HepG2 (cell line): ENCODE data around the gene CDCA4. TPM values are rescaled to one million over a fixed set of nuclear protein-coding genes. Genes with fewer than 3 reads are reported as not detected.

Experiments
- ATAC-seq: fragments of 200-7000 bp; cut with Tn5 transposase; 3 replicates; pipeline ENCODE4 v1.9.1; 2020; ENCODE audit warnings: mild to moderate bottlenecking, moderate library complexity
- BruUV-seq: library from RNA; stranded (reverse); fragments of 400-500 nt; replicated peaks from 2 replicates; lab custom pipeline; 2021; lab: Mats Ljungman, UMichigan
- CTCF ChIA-PET: fragments of 300-600 bp; formaldehyde crosslinking; extraction: SDS; loops from one replicate; lab custom pipeline; 2021; ENCODE audit warnings: low total read pairs, inconsistent platforms, low intra/inter-chr PET ratio; lab: Yijun Ruan, JAX
- POLR2A ChIA-PET: fragments of 350-600 bp; sonication (Branson Sonifier 250); formaldehyde crosslinking; loops from one replicate; lab custom pipeline; 2020; ENCODE audit warnings: antibody characterized with exemption, inconsistent platforms; lab: Yijun Ruan, JAX
- DNase-seq: peaks from one replicate; pipeline ENCODE4 v3.0.0-alpha.2; 2015; ENCODE audit warnings: low spot score
- FAIRE-seq: peaks from 3 replicates; lab custom pipeline; 2011; peaks lifted over from hg19 to GRCh38; lab: Jason Lieb, UNC
- H2AFZ ChIP-seq: one replicate; pipeline ENCODE4 v1.6.1; 2011; ENCODE audit warnings: low read length, inconsistent platforms
- H3K27ac ChIP-seq: fragments of 300-600 bp; 3 replicates; pipeline ENCODE4 v1.8.0; 2011; ENCODE audit warnings: mixed run types, mild to moderate bottlenecking, mixed read lengths, low read length, inconsistent platforms; ENCODE audit not compliant: insufficient read depth; ENCODE audit errors: extremely low read length
- H3K27me3 ChIP-seq, 2 experiments: fragments of 200-600 bp in 1 of 2; 2 replicates in 1 of 2; 3 replicates in 1 of 2; pipeline versions ENCODE4 v1.6.0 to v1.8.0; 2011; ENCODE audit warnings: low read length in 2 of 2, mild to moderate bottlenecking in 2 of 2, moderate library complexity in 2 of 2, inconsistent platforms in 1 of 2; ENCODE audit not compliant: insufficient read depth in 2 of 2, control insufficient read depth in 1 of 2
- H3K36me3 ChIP-seq, 2 experiments: fragments of 200-600 bp in 1 of 2; replicated peaks in 1 of 2; 2 replicates in 1 of 2; 3 replicates in 1 of 2; pipeline versions ENCODE4 v1.5.1 to v1.8.0; 2011; ENCODE audit warnings: low read length in 2 of 2, inconsistent platforms in 1 of 2; ENCODE audit not compliant: insufficient read depth in 2 of 2, control insufficient read depth in 1 of 2
- H3K4me1 ChIP-seq: 2 replicates; pipeline ENCODE4 v1.5.1; 2012; ENCODE audit warnings: low read length, inconsistent platforms; ENCODE audit not compliant: insufficient read depth
- H3K4me2 ChIP-seq: 2 replicates; pipeline ENCODE4 v1.6.0; 2011; ENCODE audit warnings: low read depth, low read length, inconsistent platforms
- H3K4me3 ChIP-seq, 3 experiments: fragments of 200-600 bp in 1 of 3; sonication (generic), shearing (Covaris generic) in 1 of 3; replicated peaks in 1 of 3; 2 replicates each; pipeline ENCODE4 v1.5.1; 2011 to 2016; ENCODE audit warnings: low read length in 3 of 3, inconsistent platforms in 2 of 3, low read depth in 2 of 3, mild to moderate bottlenecking in 2 of 3, control low read depth in 1 of 3, mixed read lengths in 1 of 3; ENCODE audit not compliant: insufficient read depth in 1 of 3
- H3K79me2 ChIP-seq: one replicate; pipeline ENCODE4 v1.6.1; 2011; ENCODE audit warnings: low read length, inconsistent platforms; ENCODE audit not compliant: insufficient read depth
- H3K9ac ChIP-seq: 2 replicates; pipeline ENCODE4 v1.6.0; 2011; ENCODE audit warnings: mild to moderate bottlenecking, low read depth, low read length, inconsistent platforms; ENCODE audit not compliant: insufficient read depth
- H3K9me3 ChIP-seq: 2 replicates; pipeline ENCODE4 v1.5.1; 2012; ENCODE audit warnings: mild to moderate bottlenecking, low read length
- H4K20me1 ChIP-seq: 2 replicates; pipeline ENCODE4 v1.6.0; 2011; ENCODE audit warnings: inconsistent platforms, mild to moderate bottlenecking, low read length, moderate library complexity; ENCODE audit not compliant: insufficient read depth
- GABPA ChIP-seq, 2 experiments: IDR thresholded peaks; 2 replicates each; pipeline ENCODE4 v1.6.1; 2011 to 2016; ENCODE audit warnings: low read depth in 2 of 2, low read length in 1 of 2, missing biosample characterization in 1 of 2, missing genetic modification characterization in 1 of 2
- HMG20B ChIP-seq: conservative IDR thresholded peaks from 2 replicates; pipeline ENCODE4 v1.6.1; 2016; ENCODE audit warnings: missing genetic modification reagents, missing compliant biosample characterization
- MED1 ChIP-seq: sonication (generic); formaldehyde crosslinking; IDR thresholded peaks from 2 replicates; pipeline ENCODE4 v1.4.0; 2020; ENCODE audit warnings: missing genetic modification reagents
- NR2F2 ChIP-seq: IDR thresholded peaks from 2 replicates; pipeline ENCODE4 v1.6.1; 2012; ENCODE audit warnings: low read depth, inconsistent platforms, borderline replicate concordance
- PPARG ChIP-seq: conservative IDR thresholded peaks from 2 replicates; pipeline ENCODE4 v1.6.1; 2016; ENCODE audit warnings: missing biosample characterization, missing genetic modification reagents
- SATB2 ChIP-seq: sonication (generic); formaldehyde crosslinking; IDR thresholded peaks from 2 replicates; pipeline ENCODE4 v1.5.0; 2020; ENCODE audit warnings: missing genetic modification reagents
- ZNF367 ChIP-seq: sonication (generic); formaldehyde crosslinking; IDR thresholded peaks from 2 replicates; pipeline ENCODE4 v1.4.0; 2020; ENCODE audit warnings: missing genetic modification reagents, borderline replicate concordance
- ZNF773 ChIP-seq: sonication (generic); formaldehyde crosslinking; IDR thresholded peaks from 2 replicates; pipeline ENCODE4 v1.4.0; 2020; ENCODE audit warnings: missing genetic modification reagents, borderline replicate concordance
- ZSCAN25 ChIP-seq: sonication (generic); formaldehyde crosslinking; IDR thresholded peaks from 2 replicates; pipeline ENCODE4 v1.8.0; 2022; ENCODE audit warnings: mild to moderate bottlenecking, missing genetic modification reagents
- WGBS: methylation state at CpG from one replicate; pipeline ENCODE4 v1.1.6; 2017; ENCODE audit warnings: low lambda C conversion rate; 5-methylcytosine and 5-hydroxymethylcytosine counted together
- in situ Hi-C: cut with HindIII; loops from 2 replicates; pipeline ENCODE4 v1.10.0; 2017; ENCODE audit warnings: low pct_unique_long_range_greater_than_20kb; ENCODE audit not compliant: extremely low pct_ligation_motif_present
- intact Hi-C: fragments of 100-400 bp; cut with micrococcal nuclease; formaldehyde crosslinking; loops from one replicate; pipeline ENCODE4 v1.10.0; 2022; ENCODE audit not compliant: unreplicated experiment
- polyA plus RNA-seq, 8 experiments: library from polyadenylated mRNA; depleted of rRNA in 3 of 8; stranded (reverse) in 7 of 8; unstranded in 1 of 8; fragments of >200 nt; fragmentation: Illumina TruSeq in 4 of 8; extraction: Trizol in 4 of 8; gene quantifications; 2 replicates each; pipeline versions ENCODE4 v1.2.1 to v1.2.3, GENCODE V29; 2011 to 2016; ENCODE audit warnings: low read depth in 4 of 8, missing spikeins in 1 of 8, mixed read lengths in 1 of 8; ENCODE audit not compliant: insufficient read depth in 1 of 8
- total RNA-seq, 5 experiments: library from RNA; depleted of rRNA; stranded (reverse); fragments of >200 nt; fragmentation: Illumina TruSeq; extraction: Trizol; gene quantifications; 2 replicates each; pipeline ENCODE4 v1.2.3, GENCODE V29; 2016; ENCODE audit warnings: low read depth in 1 of 5
- TF ChIP-seq, protein P1 (sequence below): fragments of 450-650 bp; IDR thresholded peaks from 2 replicates; pipeline ENCODE4 v1.6.1; 2017; ENCODE audit warnings: mild to moderate bottlenecking

Gene CDCA4
- total and polyA plus RNA-seq, 2 of the 13 experiments (the other 11 are each of a cell fraction or from before 2014, with no cell fraction given): 19.7 to 43.1 TPM

DNA sequence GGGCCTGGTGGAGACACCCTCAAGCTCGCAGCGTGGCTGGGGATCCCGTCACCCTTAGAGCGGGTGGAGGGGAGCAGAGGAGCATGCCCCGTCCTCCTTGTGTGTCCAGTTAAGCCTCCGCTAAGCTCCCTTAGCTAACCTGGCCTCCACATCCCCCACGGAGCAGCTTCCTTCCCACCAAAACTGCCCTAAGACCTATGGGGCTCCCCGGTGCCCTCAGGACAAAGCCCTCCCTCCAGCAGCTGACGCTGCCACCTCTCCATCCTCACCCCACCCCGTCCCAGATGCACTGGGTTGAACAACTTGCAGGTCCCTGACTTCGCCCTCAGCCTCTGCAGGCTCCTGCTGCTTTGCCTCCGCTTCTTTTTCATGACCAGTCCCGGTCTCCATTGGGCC lies 46.7 kb downstream of the CDCA4 start (continued):
- TF ChIP-seq, protein P1, sequence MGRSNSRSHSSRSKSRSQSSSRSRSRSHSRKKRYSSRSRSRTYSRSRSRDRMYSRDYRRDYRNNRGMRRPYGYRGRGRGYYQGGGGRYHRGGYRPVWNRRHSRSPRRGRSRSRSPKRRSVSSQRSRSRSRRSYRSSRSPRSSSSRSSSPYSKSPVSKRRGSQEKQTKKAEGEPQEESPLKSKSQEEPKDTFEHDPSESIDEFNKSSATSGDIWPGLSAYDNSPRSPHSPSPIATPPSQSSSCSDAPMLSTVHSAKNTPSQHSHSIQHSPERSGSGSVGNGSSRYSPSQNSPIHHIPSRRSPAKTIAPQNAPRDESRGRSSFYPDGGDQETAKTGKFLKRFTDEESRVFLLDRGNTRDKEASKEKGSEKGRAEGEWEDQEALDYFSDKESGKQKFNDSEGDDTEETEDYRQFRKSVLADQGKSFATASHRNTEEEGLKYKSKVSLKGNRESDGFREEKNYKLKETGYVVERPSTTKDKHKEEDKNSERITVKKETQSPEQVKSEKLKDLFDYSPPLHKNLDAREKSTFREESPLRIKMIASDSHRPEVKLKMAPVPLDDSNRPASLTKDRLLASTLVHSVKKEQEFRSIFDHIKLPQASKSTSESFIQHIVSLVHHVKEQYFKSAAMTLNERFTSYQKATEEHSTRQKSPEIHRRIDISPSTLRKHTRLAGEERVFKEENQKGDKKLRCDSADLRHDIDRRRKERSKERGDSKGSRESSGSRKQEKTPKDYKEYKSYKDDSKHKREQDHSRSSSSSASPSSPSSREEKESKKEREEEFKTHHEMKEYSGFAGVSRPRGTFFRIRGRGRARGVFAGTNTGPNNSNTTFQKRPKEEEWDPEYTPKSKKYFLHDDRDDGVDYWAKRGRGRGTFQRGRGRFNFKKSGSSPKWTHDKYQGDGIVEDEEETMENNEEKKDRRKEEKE: no peak

DNA sequence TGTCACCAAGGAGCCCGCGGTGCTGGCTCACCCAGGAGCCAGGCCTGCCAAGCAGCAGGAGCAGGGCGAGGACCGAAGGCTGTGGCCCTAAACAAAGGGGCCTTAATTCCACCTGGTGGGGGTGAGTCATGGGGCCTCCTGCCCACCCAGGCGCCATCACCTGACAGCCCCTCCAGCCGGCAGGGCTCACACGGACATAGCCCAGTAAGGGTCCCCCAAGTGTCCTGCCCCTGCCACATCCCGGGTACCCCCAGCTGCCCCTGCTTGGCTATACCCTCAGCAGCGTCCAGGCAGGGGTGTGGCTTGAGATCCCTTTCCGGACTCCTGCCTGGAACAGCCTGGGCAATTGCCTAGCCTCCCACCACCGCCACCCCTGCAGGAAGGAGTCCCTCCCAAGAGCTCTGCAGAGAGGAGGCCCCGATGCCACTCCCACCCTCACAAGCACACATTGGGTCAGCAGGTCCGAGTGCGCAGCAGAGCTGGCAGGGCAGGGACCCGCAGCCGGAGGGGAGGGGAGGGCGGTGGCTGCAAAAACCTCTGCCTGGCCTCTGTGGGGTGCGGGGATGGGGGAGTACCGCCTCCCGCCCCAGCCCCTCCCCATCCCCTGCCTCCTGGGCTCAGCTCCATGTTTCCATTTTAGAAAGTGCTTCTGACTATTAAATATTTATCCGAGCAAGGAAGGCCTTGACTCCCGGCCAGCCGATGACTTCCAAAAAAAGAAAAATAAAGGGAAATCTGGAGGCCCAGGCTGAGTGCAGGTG lies 47.3 kb downstream of the CDCA4 start:
- ChIA-PET POLR2A (interaction anchor here (0.8 kb wide), 1 partner anchor 47 kb away, joined by 3 read pairs; the partner anchor contains the start of gene CDCA4), CTCF (interaction anchor here (1.9 kb wide), 1 partner anchor 72 kb away, joined by 6 read pairs; no protein-coding TSS in a partner anchor)
- no peaks in the 10 kb centered on the region for H3K79me2 ChIP-seq
- ATAC-seq (no peak), DNase-seq (no peak), FAIRE-seq (no peak)
- H3K27me3 ChIP-seq: peaks cover 17 to 83% of the 10 kb centered on the region in 2 experiments
- no TSS peak for BruUV-seq
- 9% methylated on average over 9 of the region's 23 CpGs for WGBS
- H3K9ac ChIP-seq: no peak overlapping the region
- TF ChIP-seq SATB2 (CRISPR knock-in tag): no peak
- no peak for TF ChIP-seq ZNF773 (CRISPR knock-in tag)
- no peak for TF ChIP-seq GABPA (IDR thresholded peaks at IDR 0.05; ENCODE audit: low read depth, low read length)
- TF ChIP-seq GABPA (CRISPR knock-in tag; IDR thresholded peaks at IDR 0.05; ENCODE audit: low read depth): no peak
- TF ChIP-seq MED1 (CRISPR knock-in tag): no peak
- peak; percentile 73 for TF ChIP-seq ZSCAN25 (CRISPR knock-in tag)
- no peak for TF ChIP-seq HMG20B (CRISPR knock-in tag)
- no peak for TF ChIP-seq PPARG
- no peak for TF ChIP-seq NR2F2
- TF ChIP-seq ZNF367 (CRISPR knock-in tag): no peak
- H3K4me1 ChIP-seq: peaks cover 35% of the 10 kb centered on the region
- H3K36me3 ChIP-seq: no peaks in the 10 kb centered on the region
- in situ Hi-C loops (loop anchor here (5.0 kb wide), 1 partner anchor 74 kb away; no protein-coding TSS in a partner anchor), intact Hi-C loops (no loop called here)
- H2AFZ ChIP-seq: no peak overlapping the region
- no peaks in the 10 kb centered on the region for H4K20me1 ChIP-seq
- H3K27ac ChIP-seq: no peak overlapping the region
- H3K4me3 ChIP-seq: no peak overlapping the region
- H3K9me3 ChIP-seq: no peaks in the 10 kb centered on the region
- H3K4me2 ChIP-seq: no peak overlapping the region
